HL-60 (cell line): Measurements from ENCODE around the gene RGS6.

ENCODE experiments used
- DNase-seq, 2 experiments: peaks; one replicate each; pipeline ENCODE4 v3.0.0-alpha.2; 2010 to 2020; ENCODE audit warnings: low read depth in 1 of 2, low spot score in 1 of 2
- H3K27ac ChIP-seq: fragments of 250-450 bp; sonication (Bioruptor Pico); replicated peaks from 2 replicates; pipeline ENCODE4 v1.5.1; 2020; ENCODE audit warnings: mild to moderate bottlenecking, moderate library complexity
- H3K27me3 ChIP-seq: fragments of 250-450 bp; sonication (Bioruptor Pico); 2 replicates; pipeline ENCODE4 v1.5.1; 2021; ENCODE audit warnings: mild to moderate bottlenecking, moderate library complexity; ENCODE audit not compliant: insufficient read depth, poor library complexity, severe bottlenecking
- H3K4me3 ChIP-seq: replicated peaks from 2 replicates; pipeline ENCODE4 v1.5.1; 2011; ENCODE audit warnings: mild to moderate bottlenecking, control low read depth, low read length; ENCODE audit not compliant: insufficient read depth
- GABPA ChIP-seq: IDR thresholded peaks from 2 replicates; pipeline ENCODE4 v1.6.1; 2012; ENCODE audit warnings: low read depth
- POLR2AphosphoS5 ChIP-seq: IDR thresholded peaks from 2 replicates; pipeline ENCODE4 v1.6.1; 2012; ENCODE audit warnings: low read depth
- SPI1 ChIP-seq: IDR thresholded peaks from 2 replicates; pipeline ENCODE4 v1.6.1; 2012; ENCODE audit warnings: low read depth, mild to moderate bottlenecking, borderline replicate concordance
- TF ChIP-seq, protein P1 (sequence below): IDR thresholded peaks from 2 replicates; pipeline ENCODE4 v1.6.1; 2012; ENCODE audit warnings: low read depth; ENCODE audit not compliant: insufficient replicate concordance
- TF ChIP-seq, protein P2 (sequence below): IDR thresholded peaks from one replicate; pipeline ENCODE4 v1.5.1; 2011; ENCODE audit warnings: low read length, control low read depth, inconsistent platforms; ENCODE audit not compliant: insufficient read depth

RGS6 gene

DNA sequence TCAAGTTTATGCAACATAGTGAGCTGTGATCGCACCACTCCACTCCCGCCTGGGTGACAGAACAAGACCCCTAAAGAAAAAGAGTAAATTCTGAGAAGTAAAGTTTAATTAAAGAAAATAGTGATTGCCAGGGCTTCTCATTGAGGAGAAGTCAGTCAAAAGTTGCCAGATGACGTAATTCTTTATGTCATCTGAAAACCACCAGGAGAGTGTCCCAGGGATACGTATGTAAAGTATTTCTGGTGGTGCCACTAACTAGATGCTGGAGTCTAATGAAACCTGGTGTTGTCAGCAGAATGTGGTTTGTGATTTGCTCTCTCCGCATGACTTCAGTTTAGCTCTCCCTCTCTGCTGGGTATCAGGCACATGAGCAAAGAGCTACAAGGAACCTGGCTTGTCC, 569.2 kb downstream of the RGS6 start:
- H3K4me3 ChIP-seq = no peak overlapping the region
- no peaks in the 10 kb centered on the region for H3K27me3 ChIP-seq

DNA sequence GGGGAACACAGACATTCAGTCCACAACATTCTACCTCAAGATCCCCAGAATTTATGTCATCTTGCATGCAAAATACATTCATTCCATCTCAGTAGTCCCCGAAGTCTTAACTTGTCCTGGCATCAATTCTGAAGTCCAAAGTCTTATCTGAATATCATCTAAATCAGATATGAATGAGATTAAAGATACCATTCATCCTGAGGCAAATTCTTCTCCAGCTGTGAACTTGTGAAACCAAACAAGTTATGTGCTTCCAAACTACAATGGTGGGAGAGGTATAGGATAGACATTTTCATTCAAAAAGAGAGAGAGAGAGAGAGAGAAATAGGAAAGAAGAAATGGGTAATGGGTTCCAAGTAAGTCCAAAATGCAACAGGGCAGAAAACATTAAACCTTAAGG, 571.0 kb downstream of the RGS6 start:
- Histone ChIP-seq H3K27ac (no peak overlapping the region), H3K27me3 (no peaks in the 10 kb centered on the region), H3K4me3 (no peak overlapping the region)
- no peak for DNase-seq
- TF ChIP-seq SPI1 = no peak
- TF ChIP-seq, protein P1, sequence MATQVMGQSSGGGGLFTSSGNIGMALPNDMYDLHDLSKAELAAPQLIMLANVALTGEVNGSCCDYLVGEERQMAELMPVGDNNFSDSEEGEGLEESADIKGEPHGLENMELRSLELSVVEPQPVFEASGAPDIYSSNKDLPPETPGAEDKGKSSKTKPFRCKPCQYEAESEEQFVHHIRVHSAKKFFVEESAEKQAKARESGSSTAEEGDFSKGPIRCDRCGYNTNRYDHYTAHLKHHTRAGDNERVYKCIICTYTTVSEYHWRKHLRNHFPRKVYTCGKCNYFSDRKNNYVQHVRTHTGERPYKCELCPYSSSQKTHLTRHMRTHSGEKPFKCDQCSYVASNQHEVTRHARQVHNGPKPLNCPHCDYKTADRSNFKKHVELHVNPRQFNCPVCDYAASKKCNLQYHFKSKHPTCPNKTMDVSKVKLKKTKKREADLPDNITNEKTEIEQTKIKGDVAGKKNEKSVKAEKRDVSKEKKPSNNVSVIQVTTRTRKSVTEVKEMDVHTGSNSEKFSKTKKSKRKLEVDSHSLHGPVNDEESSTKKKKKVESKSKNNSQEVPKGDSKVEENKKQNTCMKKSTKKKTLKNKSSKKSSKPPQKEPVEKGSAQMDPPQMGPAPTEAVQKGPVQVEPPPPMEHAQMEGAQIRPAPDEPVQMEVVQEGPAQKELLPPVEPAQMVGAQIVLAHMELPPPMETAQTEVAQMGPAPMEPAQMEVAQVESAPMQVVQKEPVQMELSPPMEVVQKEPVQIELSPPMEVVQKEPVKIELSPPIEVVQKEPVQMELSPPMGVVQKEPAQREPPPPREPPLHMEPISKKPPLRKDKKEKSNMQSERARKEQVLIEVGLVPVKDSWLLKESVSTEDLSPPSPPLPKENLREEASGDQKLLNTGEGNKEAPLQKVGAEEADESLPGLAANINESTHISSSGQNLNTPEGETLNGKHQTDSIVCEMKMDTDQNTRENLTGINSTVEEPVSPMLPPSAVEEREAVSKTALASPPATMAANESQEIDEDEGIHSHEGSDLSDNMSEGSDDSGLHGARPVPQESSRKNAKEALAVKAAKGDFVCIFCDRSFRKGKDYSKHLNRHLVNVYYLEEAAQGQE = no peak

More for the DNA sequence above, 569.2 kb downstream of the RGS6 start:
- no peak overlapping the region for H3K27ac ChIP-seq
- DNase-seq = no peak
- TF ChIP-seq SPI1 (no peak), POLR2AphosphoS5 (no peak), GABPA (no peak)
- TF ChIP-seq, protein P1 = no peak
- TF ChIP-seq, protein P2, sequence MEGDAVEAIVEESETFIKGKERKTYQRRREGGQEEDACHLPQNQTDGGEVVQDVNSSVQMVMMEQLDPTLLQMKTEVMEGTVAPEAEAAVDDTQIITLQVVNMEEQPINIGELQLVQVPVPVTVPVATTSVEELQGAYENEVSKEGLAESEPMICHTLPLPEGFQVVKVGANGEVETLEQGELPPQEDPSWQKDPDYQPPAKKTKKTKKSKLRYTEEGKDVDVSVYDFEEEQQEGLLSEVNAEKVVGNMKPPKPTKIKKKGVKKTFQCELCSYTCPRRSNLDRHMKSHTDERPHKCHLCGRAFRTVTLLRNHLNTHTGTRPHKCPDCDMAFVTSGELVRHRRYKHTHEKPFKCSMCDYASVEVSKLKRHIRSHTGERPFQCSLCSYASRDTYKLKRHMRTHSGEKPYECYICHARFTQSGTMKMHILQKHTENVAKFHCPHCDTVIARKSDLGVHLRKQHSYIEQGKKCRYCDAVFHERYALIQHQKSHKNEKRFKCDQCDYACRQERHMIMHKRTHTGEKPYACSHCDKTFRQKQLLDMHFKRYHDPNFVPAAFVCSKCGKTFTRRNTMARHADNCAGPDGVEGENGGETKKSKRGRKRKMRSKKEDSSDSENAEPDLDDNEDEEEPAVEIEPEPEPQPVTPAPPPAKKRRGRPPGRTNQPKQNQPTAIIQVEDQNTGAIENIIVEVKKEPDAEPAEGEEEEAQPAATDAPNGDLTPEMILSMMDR = no peak

DNA sequence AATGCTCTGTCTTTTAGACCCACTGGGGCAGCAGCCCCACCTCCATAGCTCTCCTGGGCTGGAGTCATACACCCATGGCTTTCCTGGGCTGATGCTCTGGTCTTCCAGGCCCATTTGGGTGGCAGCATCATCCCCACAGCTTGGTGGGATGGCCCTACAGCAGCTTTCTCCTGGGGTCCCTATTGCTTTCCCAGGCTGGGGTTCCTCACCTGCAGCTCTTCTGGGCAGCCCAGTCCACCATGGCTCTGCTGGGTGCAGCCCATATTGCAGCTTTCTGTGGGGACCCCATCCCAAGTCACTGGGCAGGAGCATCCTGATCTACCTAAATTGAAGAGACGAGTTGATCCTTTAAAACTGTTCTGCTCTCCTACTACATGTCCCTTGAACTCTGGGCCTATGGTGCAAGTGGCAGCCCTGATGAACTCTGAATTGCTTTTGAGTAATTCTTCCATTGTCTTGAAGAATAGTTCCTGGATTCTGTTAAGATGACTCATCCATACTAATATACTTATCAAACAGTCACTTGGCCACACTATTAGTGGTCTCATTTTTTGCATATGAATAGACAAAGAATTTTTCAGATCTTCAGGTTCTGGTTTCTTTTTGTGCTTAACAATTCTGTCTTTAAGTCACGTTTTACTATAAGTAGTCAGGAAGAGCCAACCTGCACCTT, 571.6 kb downstream of the RGS6 start:
- no peak overlapping the region for H3K4me3 ChIP-seq
- no peak for TF ChIP-seq GABPA
- TF ChIP-seq, protein P1 = no peak
- TF ChIP-seq, protein P2 = no peak
- no peak for TF ChIP-seq POLR2AphosphoS5
- no peak for TF ChIP-seq SPI1
- DNase-seq = no peak
- H3K27ac ChIP-seq = no peak overlapping the region
- H3K27me3 ChIP-seq = no peaks in the 10 kb centered on the region
